OCI-LY3 (cell line): Measurements from ENCODE around the gene FGGY.

Experiments
- H2AFZ ChIP-seq: fragments of 200-600, 300-600 bp; shearing (Covaris generic); 2 replicates; pipeline ENCODE4 v1.6.0; 2014; ENCODE audit warnings: antibody characterized with exemption, low read depth, low read length
- H3K27ac ChIP-seq: fragments of 200-600, 300-600 bp; sonication (generic); 2 replicates; pipeline ENCODE4 v1.5.1; 2014; ENCODE audit warnings: mild to moderate bottlenecking, low read length, moderate library complexity, mixed read lengths
- H3K27me3 ChIP-seq: fragments of 200-600, 300-600 bp; sonication (generic); 2 replicates; pipeline ENCODE4 v1.6.1; 2014; ENCODE audit warnings: low read depth, low read length, mixed read lengths
- H3K36me3 ChIP-seq: fragments of 200-600, 300-600 bp; sonication (generic); replicated peaks from 2 replicates; pipeline ENCODE3; 2014; ENCODE audit warnings: low read depth, low read length, mixed read lengths
- H3K4me1 ChIP-seq: fragments of 300-600, 200-600 bp; sonication (generic); 2 replicates; pipeline ENCODE4 v1.6.1; 2014; ENCODE audit warnings: low read length, mixed read lengths
- H3K4me2 ChIP-seq: fragments of 200-600, 300-600 bp; sonication (generic); 2 replicates; pipeline ENCODE4 v1.6.1; 2014; ENCODE audit warnings: low read length, mixed read lengths
- H3K4me3 ChIP-seq: fragments of 300-600, 200-600 bp; sonication (generic); 2 replicates; pipeline ENCODE4 v1.5.1; 2014; ENCODE audit warnings: antibody characterized with exemption, mild to moderate bottlenecking, low read length, moderate library complexity
- H3K79me2 ChIP-seq: fragments of 300-600, 200-600 bp; shearing (Covaris generic); 2 replicates; pipeline ENCODE4 v1.6.1; 2014; ENCODE audit warnings: mild to moderate bottlenecking, low read length, mixed read lengths
- H3K9ac ChIP-seq: fragments of 300-600, 200-600 bp; shearing (Covaris generic); 2 replicates; pipeline ENCODE4 v1.6.0; 2014; ENCODE audit warnings: mild to moderate bottlenecking, low read length, moderate library complexity
- H3K9me3 ChIP-seq: fragments of 200-600, 300-600 bp; shearing (Covaris generic); 2 replicates; pipeline ENCODE4 v1.6.1; 2014; ENCODE audit warnings: low read length, mixed read lengths; ENCODE audit not compliant: insufficient read depth
- H4K20me1 ChIP-seq: fragments of 200-600, 300-600 bp; sonication (generic); 2 replicates; pipeline ENCODE4 v1.6.1; 2016; ENCODE audit warnings: low read length, mixed read lengths; ENCODE audit not compliant: insufficient read depth
- CTCF ChIP-seq: fragments of 200-600, 300-600 bp; sonication (generic); IDR thresholded peaks from 2 replicates; pipeline ENCODE4 v1.5.1; 2014; ENCODE audit warnings: antibody characterized with exemption, low read length, low read depth
- EZH2phosphoT487 ChIP-seq: fragments of 200-600 bp; shearing (Covaris generic); IDR thresholded peaks from 2 replicates; pipeline ENCODE4 v1.6.1; 2018; ENCODE audit warnings: antibody characterized with exemption, mixed run types, low read depth

FGGY gene

DNA sequence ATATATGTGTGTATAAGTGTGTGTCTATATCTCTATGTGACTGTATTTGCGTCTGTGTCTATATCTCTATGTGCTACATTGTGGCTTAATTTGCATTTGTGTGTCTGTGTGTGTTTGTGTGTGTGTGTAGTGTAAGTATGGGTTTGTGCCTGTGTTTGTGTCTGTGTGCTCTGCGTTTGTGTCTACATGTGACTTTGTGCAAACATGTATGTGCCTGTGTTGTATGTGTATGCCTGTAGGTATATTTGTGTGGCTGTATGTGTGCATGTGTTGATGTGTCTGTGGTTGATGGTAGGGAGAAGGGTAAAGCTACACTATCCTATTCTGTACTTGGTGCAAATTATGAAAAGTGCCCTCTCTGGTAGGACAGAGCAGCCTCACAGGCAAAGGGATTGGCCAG, 7.3 kb upstream of the FGGY start:
- H3K4me3 ChIP-seq: no peak overlapping the region
- peak overlapping the region; percentile 57; the same call in 1 of the 2 replicates for H3K4me2 ChIP-seq
- H3K9ac ChIP-seq: no peak overlapping the region
- TF ChIP-seq CTCF (no peak), EZH2phosphoT487 (no peak)
- H4K20me1 ChIP-seq: no peaks in the 10 kb centered on the region
- H3K79me2 ChIP-seq: no peaks in the 10 kb centered on the region
- no peaks in the 10 kb centered on the region for H3K36me3 ChIP-seq
- no peak overlapping the region for H3K27ac ChIP-seq
- H3K9me3 ChIP-seq: no peaks in the 10 kb centered on the region
- H3K27me3 ChIP-seq: no peaks in the 10 kb centered on the region
- H2AFZ ChIP-seq: peak overlapping the region; percentile 91
- peaks cover 22% of the 10 kb centered on the region for H3K4me1 ChIP-seq

DNA sequence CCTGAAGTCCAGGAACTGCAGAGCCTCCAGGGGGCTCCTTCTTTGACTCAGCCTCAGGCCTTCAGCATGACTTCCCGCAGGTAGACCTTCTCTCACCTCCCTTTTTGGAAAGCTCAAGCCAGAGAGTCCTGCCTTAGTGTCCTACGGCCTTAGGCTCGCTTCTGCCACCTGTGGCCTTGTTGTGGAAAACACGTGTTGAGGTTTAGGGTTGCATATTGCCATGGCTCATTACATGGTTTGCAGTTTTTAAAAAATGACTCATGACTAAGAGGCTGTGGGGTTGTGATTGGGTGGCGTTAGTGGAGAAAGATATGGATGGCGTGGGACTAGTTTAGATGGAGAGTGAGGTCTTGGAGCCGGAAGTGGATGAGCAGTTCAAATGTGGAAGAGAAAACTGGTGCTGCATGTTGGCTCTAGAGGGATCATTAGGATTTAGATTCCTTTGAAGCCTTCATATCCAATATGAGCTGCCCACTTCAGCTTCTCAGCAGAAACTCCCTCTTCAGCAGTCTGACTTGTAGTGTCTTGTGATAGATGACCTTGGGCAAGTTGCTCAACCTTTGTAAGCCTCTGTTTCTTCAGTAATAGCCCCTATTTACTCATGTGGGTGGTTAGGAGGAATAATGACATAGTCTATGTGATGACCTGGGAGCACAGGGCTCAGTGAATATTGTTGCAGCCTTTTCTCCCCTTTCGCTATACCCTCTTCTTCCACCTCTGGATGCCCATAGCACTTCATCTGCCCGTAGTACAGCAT, 6.5 kb upstream of the FGGY start:
- H3K36me3 ChIP-seq: no peaks in the 10 kb centered on the region
- no peaks in the 10 kb centered on the region for H3K9me3 ChIP-seq
- no peak overlapping the region for H3K4me3 ChIP-seq
- H2AFZ ChIP-seq: peak overlapping the region; percentile 91
- H3K27ac ChIP-seq: no peak overlapping the region
- H3K4me1 ChIP-seq: peaks cover 23% of the 10 kb centered on the region
- no peaks in the 10 kb centered on the region for H3K27me3 ChIP-seq
- no peak overlapping the region for H3K9ac ChIP-seq
- no peaks in the 10 kb centered on the region for H4K20me1 ChIP-seq
- peak; percentile 55 for TF ChIP-seq CTCF
- TF ChIP-seq EZH2phosphoT487: no peak
- H3K4me2 ChIP-seq: peak overlapping the region; percentile 57
- H3K79me2 ChIP-seq: no peaks in the 10 kb centered on the region

- Histone ChIP-seq H3K4me2 (no peak overlapping the region), H3K4me3 (no peak overlapping the region), H3K9ac (no peak overlapping the region), H4K20me1 (no peaks in the 10 kb centered on the region), H3K27ac (no peak overlapping the region), H3K9me3 (no peaks in the 10 kb centered on the region), H2AFZ (no peak overlapping the region), H3K79me2 (no peaks in the 10 kb centered on the region), H3K36me3 (no peaks in the 10 kb centered on the region), H3K4me1 (peaks cover 29% of the 10 kb centered on the region), H3K27me3 (no peaks in the 10 kb centered on the region)
- no peak for TF ChIP-seq EZH2phosphoT487
- no peak for TF ChIP-seq CTCF
Measured at GRCh38 chr1:59291561-59291960, 5.3 kb upstream of the FGGY start.

GRCh38 chr1:59292562-59292961, 4.3 kb upstream of the FGGY start:
- Histone ChIP-seq H3K27ac (no peak overlapping the region), H3K27me3 (no peaks in the 10 kb centered on the region), H2AFZ (peak overlapping the region; percentile 30; the same call in 1 of the 2 replicates), H3K4me3 (no peak overlapping the region), H3K4me1 (peaks cover 29% of the 10 kb centered on the region), H3K4me2 (peak overlapping the region; percentile 5; the same call in 1 of the 2 replicates), H3K9me3 (no peaks in the 10 kb centered on the region), H4K20me1 (no peaks in the 10 kb centered on the region), H3K36me3 (no peaks in the 10 kb centered on the region), H3K79me2 (no peaks in the 10 kb centered on the region), H3K9ac (no peak overlapping the region)
- TF ChIP-seq CTCF: no peak
- TF ChIP-seq EZH2phosphoT487: no peak
